ENCODE data around the gene TTBK2.

Gene TTBK2

DNA sequence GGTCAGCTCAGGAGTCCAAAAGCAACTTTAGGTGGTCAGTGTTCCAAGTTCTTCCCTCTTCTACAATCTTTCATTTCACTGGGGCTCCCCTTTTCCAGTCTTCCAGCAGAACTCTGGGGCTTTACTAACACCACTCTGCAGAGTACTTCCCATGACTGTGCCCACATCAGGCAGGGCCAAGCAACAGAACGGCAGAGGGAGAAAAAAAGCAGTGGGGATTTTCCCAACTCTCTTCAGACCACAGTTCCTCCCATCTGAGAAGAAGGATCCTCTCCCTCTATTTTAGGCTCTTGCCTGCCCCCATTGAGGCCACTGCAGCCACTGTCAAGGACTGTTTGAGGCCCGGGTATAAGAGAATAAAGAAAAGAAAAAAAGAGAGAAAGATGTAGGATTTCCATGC lies 70.7 kb downstream of the TTBK2 start:
- H3K36me3 Mint-ChIP-seq (ENCODE audit: low read depth), result peaks cover 7% of the 10 kb centered on the region
- H3K4me3 Mint-ChIP-seq, result no peak overlapping the region
- H3K27me3 Mint-ChIP-seq (ENCODE audit: low read depth), result no peaks in the 10 kb centered on the region
- TF ChIP-seq, protein P1, sequence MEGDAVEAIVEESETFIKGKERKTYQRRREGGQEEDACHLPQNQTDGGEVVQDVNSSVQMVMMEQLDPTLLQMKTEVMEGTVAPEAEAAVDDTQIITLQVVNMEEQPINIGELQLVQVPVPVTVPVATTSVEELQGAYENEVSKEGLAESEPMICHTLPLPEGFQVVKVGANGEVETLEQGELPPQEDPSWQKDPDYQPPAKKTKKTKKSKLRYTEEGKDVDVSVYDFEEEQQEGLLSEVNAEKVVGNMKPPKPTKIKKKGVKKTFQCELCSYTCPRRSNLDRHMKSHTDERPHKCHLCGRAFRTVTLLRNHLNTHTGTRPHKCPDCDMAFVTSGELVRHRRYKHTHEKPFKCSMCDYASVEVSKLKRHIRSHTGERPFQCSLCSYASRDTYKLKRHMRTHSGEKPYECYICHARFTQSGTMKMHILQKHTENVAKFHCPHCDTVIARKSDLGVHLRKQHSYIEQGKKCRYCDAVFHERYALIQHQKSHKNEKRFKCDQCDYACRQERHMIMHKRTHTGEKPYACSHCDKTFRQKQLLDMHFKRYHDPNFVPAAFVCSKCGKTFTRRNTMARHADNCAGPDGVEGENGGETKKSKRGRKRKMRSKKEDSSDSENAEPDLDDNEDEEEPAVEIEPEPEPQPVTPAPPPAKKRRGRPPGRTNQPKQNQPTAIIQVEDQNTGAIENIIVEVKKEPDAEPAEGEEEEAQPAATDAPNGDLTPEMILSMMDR (IDR thresholded peaks at IDR 0.05; ENCODE audit: unreplicated experiment in 3 of 3), result no peak
- H3K27ac Mint-ChIP-seq, result no peak overlapping the region
- no peaks in the 10 kb centered on the region for H3K9me3 Mint-ChIP-seq
- H3K4me1 Mint-ChIP-seq, result peaks cover 5% of the 10 kb centered on the region

DNA sequence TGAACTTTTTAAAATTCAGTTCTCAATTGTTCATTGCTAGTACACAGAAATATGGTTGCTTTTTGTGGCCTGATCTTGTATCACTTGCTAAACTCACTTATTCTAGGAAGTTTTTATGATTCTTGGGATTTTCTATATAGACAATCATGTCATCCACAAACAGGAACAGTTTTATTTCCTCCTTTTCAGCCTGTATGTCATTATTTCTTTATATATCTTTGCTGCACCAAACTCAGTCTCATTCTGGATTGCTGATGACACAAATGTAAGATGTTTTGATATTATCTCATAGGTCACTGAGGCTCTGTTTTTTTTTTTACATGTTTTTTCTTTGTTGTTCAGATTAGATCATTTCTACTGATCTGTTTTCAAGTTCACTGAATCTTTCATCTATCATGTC lies 71.7 kb downstream of the TTBK2 start:
- H3K4me1 Mint-ChIP-seq, result peaks cover 5% of the 10 kb centered on the region
- no peaks in the 10 kb centered on the region for H3K9me3 Mint-ChIP-seq
- H3K27me3 Mint-ChIP-seq (ENCODE audit: low read depth), result no peaks in the 10 kb centered on the region
- no peak overlapping the region for H3K4me3 Mint-ChIP-seq
- TF ChIP-seq, protein P1 (IDR thresholded peaks at IDR 0.05; ENCODE audit: unreplicated experiment in 3 of 3), result no peak
- peaks cover 12% of the 10 kb centered on the region for H3K36me3 Mint-ChIP-seq (ENCODE audit: low read depth)
- H3K27ac Mint-ChIP-seq, result no peak overlapping the region

DNA sequence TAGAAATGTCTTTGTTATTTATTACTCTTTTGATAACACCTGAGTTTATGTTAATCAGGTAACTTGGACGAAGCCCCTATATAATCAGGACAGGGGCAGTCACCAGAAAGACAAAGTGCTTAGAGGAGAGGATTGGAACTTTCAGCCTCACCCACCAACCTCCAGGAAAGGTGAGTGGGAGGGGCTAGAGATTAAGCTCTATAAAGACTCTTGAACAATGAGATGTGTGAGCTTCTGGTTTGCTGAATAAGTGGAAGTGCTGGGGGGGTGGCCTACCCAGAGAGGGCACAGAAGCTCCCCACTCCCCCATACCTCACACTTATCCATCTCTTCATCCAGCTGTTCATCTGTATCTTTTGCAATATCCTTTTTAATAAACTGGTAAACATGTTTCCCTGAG lies 73.9 kb downstream of the TTBK2 start:
- TF ChIP-seq, protein P1 (IDR thresholded peaks at IDR 0.05; ENCODE audit: unreplicated experiment in 3 of 3), result no peak
- Mint-ChIP-seq H3K36me3 (ENCODE audit: low read depth) (peaks cover 20% of the 10 kb centered on the region), H3K9me3 (no peaks in the 10 kb centered on the region), H3K4me1 (no peaks in the 10 kb centered on the region), H3K4me3 (no peak overlapping the region), H3K27me3 (ENCODE audit: low read depth) (no peaks in the 10 kb centered on the region), H3K27ac (no peak overlapping the region)

DNA sequence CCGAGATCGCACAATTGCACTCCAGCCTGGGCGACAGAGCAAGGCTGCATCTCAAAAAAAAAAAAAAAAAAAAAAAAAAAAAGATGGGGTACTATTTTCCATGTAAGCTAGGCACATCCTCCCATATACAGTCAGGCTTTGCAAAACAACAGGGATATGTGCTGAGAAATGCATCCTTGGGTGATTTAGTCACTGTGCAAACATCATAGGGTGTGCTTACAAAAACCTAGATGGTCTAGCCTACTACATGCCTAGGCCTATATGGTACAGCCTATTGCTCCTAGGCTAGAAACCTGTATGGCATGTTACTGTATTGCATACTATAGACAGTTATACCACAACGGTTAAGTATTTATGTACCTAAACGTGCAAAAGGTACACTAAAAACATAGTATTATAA lies 75.0 kb downstream of the TTBK2 start:
- TF ChIP-seq, protein P1 (IDR thresholded peaks at IDR 0.05; ENCODE audit: unreplicated experiment in 3 of 3), result no peak
- no peaks in the 10 kb centered on the region for H3K9me3 Mint-ChIP-seq
- H3K27ac Mint-ChIP-seq, result no peak overlapping the region

DNA sequence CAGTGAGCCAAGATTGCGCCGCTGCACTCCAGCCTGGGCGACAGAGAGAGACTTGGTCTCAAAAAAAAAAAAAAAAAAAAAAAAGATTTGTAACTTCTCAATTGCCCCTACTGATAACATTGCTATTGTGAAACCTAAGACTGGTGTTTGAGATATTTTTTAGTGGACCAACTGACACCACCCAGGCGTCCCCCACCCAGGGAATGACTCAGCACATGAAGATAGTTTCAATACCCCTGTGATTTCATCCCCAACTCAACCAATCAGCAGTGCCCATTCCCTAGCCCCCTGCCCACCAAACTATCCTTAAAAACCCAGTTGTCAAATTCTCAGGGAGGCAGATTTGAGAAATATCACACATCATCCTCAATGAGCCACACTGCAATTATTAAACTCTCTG lies 76.9 kb downstream of the TTBK2 start:
- H3K27me3 Mint-ChIP-seq (ENCODE audit: low read depth), result no peaks in the 10 kb centered on the region
- H3K27ac Mint-ChIP-seq, result no peak overlapping the region
- peaks cover 35% of the 10 kb centered on the region for H3K36me3 Mint-ChIP-seq (ENCODE audit: low read depth)
- TF ChIP-seq, protein P1 (IDR thresholded peaks at IDR 0.05; ENCODE audit: unreplicated experiment in 3 of 3), result no peak
- no peak overlapping the region for H3K4me3 Mint-ChIP-seq
- H3K9me3 Mint-ChIP-seq, result no peaks in the 10 kb centered on the region
- H3K4me1 Mint-ChIP-seq, result no peaks in the 10 kb centered on the region

More for the DNA sequence above, 75.0 kb downstream of the TTBK2 start:
- Mint-ChIP-seq H3K4me1 (no peaks in the 10 kb centered on the region), H3K4me3 (no peak overlapping the region), H3K36me3 (ENCODE audit: low read depth) (peaks cover 17% of the 10 kb centered on the region), H3K27me3 (ENCODE audit: low read depth) (no peaks in the 10 kb centered on the region)

DNA sequence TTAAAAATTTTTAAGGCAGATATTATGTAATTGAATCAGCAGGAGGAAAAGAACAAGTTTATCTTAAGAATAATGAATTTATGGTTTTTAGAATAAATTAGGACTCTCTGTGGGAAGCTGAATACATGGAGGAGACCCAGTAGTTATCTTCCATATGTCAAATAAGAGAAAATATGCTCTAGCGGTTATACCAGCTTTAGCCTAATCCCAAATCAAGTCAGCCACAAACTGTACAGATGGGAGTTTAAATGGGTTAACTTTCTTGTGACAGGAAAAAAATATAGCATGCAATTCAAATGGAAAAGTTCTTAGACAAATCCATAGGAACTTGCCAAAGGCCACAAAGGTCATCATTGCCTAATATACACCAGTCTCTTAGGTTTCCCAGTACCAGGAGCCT lies 84.3 kb downstream of the TTBK2 start:
- TF ChIP-seq, protein P1 (IDR thresholded peaks at IDR 0.05; ENCODE audit: unreplicated experiment in 3 of 3), result no peak
- Mint-ChIP-seq H3K4me3 (no peak overlapping the region), H3K36me3 (ENCODE audit: low read depth) (peaks cover 44% of the 10 kb centered on the region), H3K9me3 (no peaks in the 10 kb centered on the region), H3K27ac (no peak overlapping the region), H3K4me1 (no peaks in the 10 kb centered on the region), H3K27me3 (ENCODE audit: low read depth) (no peaks in the 10 kb centered on the region)
